Naive thymus-derived CD4-positive, alpha-beta T cell (primary cell): Measurements from ENCODE around the gene TNPO3. TPM values are rescaled to one million over a fixed set of nuclear protein-coding genes. Genes with fewer than 3 reads are reported as not detected.
"Not testable (repeated sequence)": the region's sequence is repeated elsewhere in the genome, so short reads cannot be mapped to it uniquely, and the experiment has no call there.

Source experiments
- ATAC-seq: fragments of 150-1000 bp; cut with Tn5 transposase; 2 replicates; pipeline ENCODE4 v1.10.0; 2021; ENCODE audit warnings: mild to moderate bottlenecking, moderate library complexity
- CTCF ChIA-PET: fragments of 350-600 bp; sonication (Branson Sonifier 250); formaldehyde crosslinking; loops from one replicate; lab custom pipeline; 2021; ENCODE audit warnings: antibody characterized with exemption; lab: Charles Lee
- POLR2A ChIA-PET: fragments of 350-600 bp; sonication (Branson Sonifier 250); formaldehyde crosslinking; loops from one replicate; lab custom pipeline; 2021; ENCODE audit warnings: antibody characterized with exemption, inconsistent platforms; lab: Charles Lee
- DNase-seq, 9 donors: peaks; one replicate each; pipeline versions ENCODE4 v3.0.0 to v3.0.0-alpha.2; 2020 to 2022; ENCODE audit warnings: mixed read lengths in 1 of 9
- H3K27ac ChIP-seq: one replicate; pipeline ENCODE4 v1.7.0; 2013; ENCODE audit warnings: mild to moderate bottlenecking, low read depth, low read length, moderate library complexity
- H3K27me3 ChIP-seq, 2 donors: one replicate each; pipeline ENCODE4 v1.7.0; 2013; ENCODE audit warnings: low read length in 2 of 2, mild to moderate bottlenecking in 2 of 2, moderate library complexity in 2 of 2; ENCODE audit not compliant: control insufficient read depth in 2 of 2, insufficient read depth in 2 of 2
- H3K36me3 ChIP-seq, 3 experiments: 1 replicate in 2 of 3; 2 replicates in 1 of 3; pipeline ENCODE4 v1.7.0; 2013; ENCODE audit warnings: low read length in 3 of 3, mild to moderate bottlenecking in 3 of 3, moderate library complexity in 1 of 3; ENCODE audit not compliant: insufficient read depth in 3 of 3, control insufficient read depth in 2 of 3
- H3K4me1 ChIP-seq, 2 donors: one replicate each; pipeline ENCODE4 v1.7.0; 2013; ENCODE audit warnings: low read length in 2 of 2, mild to moderate bottlenecking in 2 of 2, moderate library complexity in 1 of 2; ENCODE audit not compliant: control insufficient read depth in 2 of 2, insufficient read depth in 2 of 2
- H3K4me3 ChIP-seq: 2 replicates; pipeline ENCODE4 v1.7.0; 2013; ENCODE audit warnings: mild to moderate bottlenecking, low read length
- H3K9me3 ChIP-seq, 3 experiments: 1 replicate in 2 of 3; 2 replicates in 1 of 3; pipeline ENCODE4 v1.7.0; 2013; ENCODE audit warnings: low read length in 3 of 3; ENCODE audit not compliant: control insufficient read depth in 2 of 3
- H3K27ac Mint-ChIP-seq, 9 donors: one replicate each; pipeline ENCODE4 v1.8.0; 2020 to 2022; ENCODE audit warnings: mixed read lengths in 9 of 9, mild to moderate bottlenecking in 8 of 9, moderate library complexity in 5 of 9, inconsistent platforms in 2 of 9
- H3K27me3 Mint-ChIP-seq, 5 donors: one replicate each; pipeline ENCODE4 v1.8.0; 2021 to 2022; ENCODE audit warnings: mixed read lengths in 5 of 5, mild to moderate bottlenecking in 1 of 5
- H3K36me3 Mint-ChIP-seq, 5 donors: one replicate each; pipeline ENCODE4 v1.8.0; 2020 to 2022; ENCODE audit warnings: mixed read lengths in 5 of 5, mild to moderate bottlenecking in 3 of 5, inconsistent platforms in 1 of 5
- H3K4me1 Mint-ChIP-seq, 7 donors: one replicate each; pipeline ENCODE4 v1.8.0; 2020 to 2022; ENCODE audit warnings: mixed read lengths in 7 of 7, mild to moderate bottlenecking in 3 of 7, inconsistent platforms in 1 of 7
- H3K4me3 Mint-ChIP-seq, 10 donors: one replicate each; pipeline ENCODE4 v1.8.0; 2020 to 2022; ENCODE audit warnings: mild to moderate bottlenecking in 10 of 10, mixed read lengths in 10 of 10, moderate library complexity in 6 of 10, inconsistent platforms in 2 of 10
- H3K9me3 Mint-ChIP-seq, 11 donors: one replicate each; pipeline ENCODE4 v1.8.0; 2020 to 2022; ENCODE audit warnings: mixed read lengths in 11 of 11, mild to moderate bottlenecking in 4 of 11, inconsistent platforms in 1 of 11, moderate library complexity in 1 of 11
- intact Hi-C, 2 donors: fragments of 100-400 bp; cut with micrococcal nuclease; formaldehyde crosslinking; loops; one replicate each; pipeline ENCODE4 v1.15.1; 2023
- polyA plus RNA-seq, 2 donors: library from polyadenylated mRNA; unstranded; fragments of 300-500 nt; fragmentation: Illumina TruSeq; gene quantifications; one replicate each; pipeline ENCODE4 v1.2.3, GENCODE V29; 2021
- total RNA-seq, 6 experiments: library from RNA in 5 of 6; stranded (reverse) in 5 of 6; gene quantifications; 1 replicate in 5 of 6; 2 replicates in 1 of 6; pipeline ENCODE4 v1.2.3 and lab custom pipeline; 2021 to 2026

Gene TNPO3
- total and polyA plus RNA-seq, 7 experiments from 2014 or later = 28.6 to 40.6 (median 37.7) TPM

GRCh38 chr7:128994560-128994959, 60.4 kb downstream of the TNPO3 start:
- DNase-seq, H3K4me1 Mint-ChIP-seq, H3K4me3 ChIP-seq, H3K27ac ChIP-seq, H3K27me3 ChIP-seq, intact Hi-C loops, H3K4me3 Mint-ChIP-seq, POLR2A ChIA-PET, H3K4me1 ChIP-seq, H3K9me3 ChIP-seq, ATAC-seq, H3K27ac Mint-ChIP-seq, H3K9me3 Mint-ChIP-seq, H3K27me3 Mint-ChIP-seq: not testable (repeated sequence)
- peaks cover 12 to 71% (median 12%) of the 10 kb centered on the region in 3 experiments for H3K36me3 ChIP-seq
- H3K36me3 Mint-ChIP-seq = peaks cover 6 to 41% (median 15%) of the 10 kb centered on the region in 5 donors
- CTCF ChIA-PET = interaction anchor here (0.6 kb wide), 1 partner anchor 101 kb away, joined by 3 read pairs; no protein-coding TSS in a partner anchor

GRCh38 chr7:128993419-128993818, 61.5 kb downstream of the TNPO3 start:
- H3K9me3 Mint-ChIP-seq = no peaks in the 10 kb centered on the region
- no peak overlapping the region for H3K27ac Mint-ChIP-seq
- H3K36me3 Mint-ChIP-seq = peaks cover 6 to 41% (median 18%) of the 10 kb centered on the region in 5 donors
- CTCF ChIA-PET = no interaction called here
- no peaks in the 10 kb centered on the region for H3K9me3 ChIP-seq
- H3K4me1 Mint-ChIP-seq = peaks cover 0 to 1% (median 0%) of the 10 kb centered on the region in 7 donors
- H3K27me3 Mint-ChIP-seq = no peaks in the 10 kb centered on the region
- H3K27me3 ChIP-seq = no peaks in the 10 kb centered on the region
- POLR2A ChIA-PET = no interaction called here
- no peak overlapping the region for H3K4me3 ChIP-seq
- no peak overlapping the region for H3K4me3 Mint-ChIP-seq
- H3K27ac ChIP-seq = no peak overlapping the region
- no peak for ATAC-seq
- H3K4me1 ChIP-seq = no peaks in the 10 kb centered on the region
- peaks cover 6 to 73% (median 12%) of the 10 kb centered on the region in 3 experiments for H3K36me3 ChIP-seq
- no peak for DNase-seq
- intact Hi-C loops = no loop called here

GRCh38 chr7:128989961-128990360, 65.0 kb downstream of the TNPO3 start:
- Histone ChIP-seq H3K27ac (no peak overlapping the region), H3K9me3 (no peaks in the 10 kb centered on the region), H3K36me3 (peaks cover 14 to 83% (median 19%) of the 10 kb centered on the region in 3 experiments), H3K4me1 (no peaks in the 10 kb centered on the region), H3K4me3 (no peak overlapping the region), H3K27me3 (no peaks in the 10 kb centered on the region)
- no peaks in the 10 kb centered on the region for H3K9me3 Mint-ChIP-seq
- intact Hi-C loops = no loop called here
- no peak overlapping the region for H3K27ac Mint-ChIP-seq
- H3K27me3 Mint-ChIP-seq = no peaks in the 10 kb centered on the region
- no peak overlapping the region for H3K4me3 Mint-ChIP-seq
- peaks cover 0 to 4% (median 0%) of the 10 kb centered on the region in 7 donors for H3K4me1 Mint-ChIP-seq
- no peak for ATAC-seq
- ChIA-PET CTCF (no interaction called here), POLR2A (no interaction called here)
- peaks cover 0 to 55% (median 27%) of the 10 kb centered on the region in 5 donors for H3K36me3 Mint-ChIP-seq
- no peak for DNase-seq

- Histone ChIP-seq H3K27ac (no peak overlapping the region), H3K4me1 (no peaks in the 10 kb centered on the region), H3K9me3 (no peaks in the 10 kb centered on the region), H3K27me3 (no peaks in the 10 kb centered on the region), H3K4me3 (no peak overlapping the region), H3K36me3 (peaks cover 17 to 85% (median 35%) of the 10 kb centered on the region in 3 experiments)
- peaks cover 0 to 60% (median 27%) of the 10 kb centered on the region in 5 donors for H3K36me3 Mint-ChIP-seq
- intact Hi-C loops = no loop called here
- ChIA-PET POLR2A (no interaction called here), CTCF (no interaction called here)
- H3K4me3 Mint-ChIP-seq = no peak overlapping the region
- no peak for ATAC-seq
- no peak overlapping the region for H3K27ac Mint-ChIP-seq
- no peaks in the 10 kb centered on the region for H3K27me3 Mint-ChIP-seq
- no peak for DNase-seq
- no peaks in the 10 kb centered on the region for H3K9me3 Mint-ChIP-seq
- peaks cover 0 to 4% (median 0%) of the 10 kb centered on the region in 7 donors for H3K4me1 Mint-ChIP-seq
These were observed 66.5 kb downstream of the TNPO3 start for GRCh38 chr7:128988372-128988771.

- no peak for DNase-seq
- POLR2A ChIA-PET = no interaction called here
- intact Hi-C loops = no loop called here
- no peak for ATAC-seq
- Histone ChIP-seq H3K36me3 (peaks cover 23 to 89% (median 39%) of the 10 kb centered on the region in 3 experiments), H3K27ac (no peak overlapping the region), H3K9me3 (no peaks in the 10 kb centered on the region), H3K4me3 (no peak overlapping the region), H3K27me3 (no peaks in the 10 kb centered on the region), H3K4me1 (no peaks in the 10 kb centered on the region)
- Mint-ChIP-seq H3K27me3 (no peaks in the 10 kb centered on the region), H3K4me3 (no peak overlapping the region), H3K27ac (no peak overlapping the region), H3K4me1 (peaks cover 0 to 4% (median 0%) of the 10 kb centered on the region in 7 donors), H3K36me3 (peaks cover 0 to 66% (median 32%) of the 10 kb centered on the region in 5 donors), H3K9me3 (no peaks in the 10 kb centered on the region)
- CTCF ChIA-PET = no interaction called here
These were observed 68.3 kb downstream of the TNPO3 start for GRCh38 chr7:128986609-128987008.

- no peak overlapping the region for H3K27ac ChIP-seq
- peaks cover 23 to 91% (median 31%) of the 10 kb centered on the region in 3 experiments for H3K36me3 ChIP-seq
- H3K27me3 Mint-ChIP-seq = no peaks in the 10 kb centered on the region
- H3K9me3 Mint-ChIP-seq = no peaks in the 10 kb centered on the region
- H3K9me3 ChIP-seq = no peaks in the 10 kb centered on the region
- ATAC-seq = no peak
- no peaks in the 10 kb centered on the region for H3K4me1 ChIP-seq
- H3K4me3 Mint-ChIP-seq = no peak overlapping the region
- H3K4me3 ChIP-seq = no peak overlapping the region
- CTCF ChIA-PET = no interaction called here
- peak overlapping the region in 2 of 9 donors; percentile 38 to 44 for H3K27ac Mint-ChIP-seq
- peaks cover 0 to 4% (median 0%) of the 10 kb centered on the region in 7 donors for H3K4me1 Mint-ChIP-seq
- peaks cover 0 to 62% (median 30%) of the 10 kb centered on the region in 5 donors for H3K36me3 Mint-ChIP-seq
- intact Hi-C loops = no loop called here
- DNase-seq = no peak
- no peaks in the 10 kb centered on the region for H3K27me3 ChIP-seq
- POLR2A ChIA-PET = no interaction called here
These were observed 69.3 kb downstream of the TNPO3 start for GRCh38 chr7:128985660-128986059.

- no peaks in the 10 kb centered on the region for H3K9me3 ChIP-seq
- no peak overlapping the region for H3K4me3 Mint-ChIP-seq
- ATAC-seq (no peak), DNase-seq (no peak)
- ChIA-PET POLR2A (no interaction called here), CTCF (interaction anchor here (0.8 kb wide), 1 partner anchor 113 kb away, joined by 4 read pairs; no protein-coding TSS in a partner anchor)
- peaks cover 11 to 68% (median 38%) of the 10 kb centered on the region in 5 donors for H3K36me3 Mint-ChIP-seq
- no peaks in the 10 kb centered on the region for H3K27me3 ChIP-seq
- H3K4me3 ChIP-seq = no peak overlapping the region
- H3K27ac ChIP-seq = no peak overlapping the region
- H3K4me1 ChIP-seq = no peaks in the 10 kb centered on the region
- H3K4me1 Mint-ChIP-seq = no peaks in the 10 kb centered on the region
- no peaks in the 10 kb centered on the region for H3K27me3 Mint-ChIP-seq
- intact Hi-C loops = no loop called here
- H3K27ac Mint-ChIP-seq = peak overlapping the region in 1 of 9 donors; percentile 10
- H3K9me3 Mint-ChIP-seq = no peaks in the 10 kb centered on the region
- H3K36me3 ChIP-seq = peaks cover 28 to 90% (median 31%) of the 10 kb centered on the region in 3 experiments
These were observed 72.8 kb downstream of the TNPO3 start for GRCh38 chr7:128982105-128982504.
